T47D (cell line): ENCODE results near the gene PIP4K2A.

ENCODE experiments used
- DNase-seq, 2 experiments: peaks; one replicate each; pipeline versions ENCODE4 v3.0.0 to v3.0.0-alpha.2; 2011 to 2012; ENCODE audit warnings: low read depth in 1 of 2, low spot score in 1 of 2
- JUND ChIP-seq: IDR thresholded peaks from 2 replicates; pipeline ENCODE4 v1.6.1; 2012; ENCODE audit warnings: low read depth
- in situ Hi-C: cut with HindIII; loops from 2 replicates; pipeline ENCODE4 v1.10.0; 2016; ENCODE audit warnings: low sequenced_read_pairs, low pct_unique_long_range_greater_than_20kb

The PIP4K2A gene

GRCh38 chr10:22593636-22594198 is 120.7 kb downstream of the PIP4K2A start:
- in situ Hi-C loops = no loop called here
- peak in 1 of 2 experiments; percentile 57 for DNase-seq
- no peak for TF ChIP-seq JUND

GRCh38 chr10:22593026-22593425 is 121.4 kb downstream of the PIP4K2A start:
- TF ChIP-seq JUND = no peak
- in situ Hi-C loops = no loop called here
- DNase-seq = no peak

- in situ Hi-C loops = no loop called here
- no peak for DNase-seq
- TF ChIP-seq JUND = no peak
Observed at GRCh38 chr10:22589851-22590514, 124.4 kb downstream of the PIP4K2A start.

- no peak for DNase-seq
- in situ Hi-C loops = no loop called here
- no peak for TF ChIP-seq JUND
Observed at GRCh38 chr10:22588462-22588861, 125.9 kb downstream of the PIP4K2A start.

- DNase-seq = no peak
- no peak for TF ChIP-seq JUND
- in situ Hi-C loops = no loop called here
Observed at GRCh38 chr10:22583683-22584082, 130.7 kb downstream of the PIP4K2A start.

- no peak for TF ChIP-seq JUND
- in situ Hi-C loops = no loop called here
- no peak for DNase-seq
Observed at GRCh38 chr10:22581461-22581860, 132.9 kb downstream of the PIP4K2A start.

- in situ Hi-C loops = no loop called here
- no peak for TF ChIP-seq JUND
- no peak for DNase-seq
Observed at GRCh38 chr10:22580711-22581110, 133.7 kb downstream of the PIP4K2A start.

GRCh38 chr10:22579826-22580225 is 134.6 kb downstream of the PIP4K2A start:
- DNase-seq = no peak
- TF ChIP-seq JUND = no peak
- in situ Hi-C loops = no loop called here

GRCh38 chr10:22573820-22574569 is 140.4 kb downstream of the PIP4K2A start:
- in situ Hi-C loops = no loop called here
- DNase-seq = peak; percentile 6 to 50
- no peak for TF ChIP-seq JUND

GRCh38 chr10:22570733-22571430 is 143.5 kb downstream of the PIP4K2A start:
- DNase-seq = no peak
- in situ Hi-C loops = no loop called here
- no peak for TF ChIP-seq JUND

- DNase-seq = no peak
- no peak for TF ChIP-seq JUND
- in situ Hi-C loops = no loop called here
Observed at GRCh38 chr10:22570234-22570633, 144.1 kb downstream of the PIP4K2A start.

GRCh38 chr10:22568928-22569327 is 145.4 kb downstream of the PIP4K2A start:
- DNase-seq = no peak
- TF ChIP-seq JUND = no peak
- in situ Hi-C loops = no loop called here

- DNase-seq = no peak
- TF ChIP-seq JUND = no peak
- in situ Hi-C loops = no loop called here
Observed at GRCh38 chr10:22564060-22564459, 150.3 kb downstream of the PIP4K2A start.
